Medulla oblongata (tissue), 1 donor: ENCODE results near the gene MTCL1.

Experiments
- DNase-seq: peaks from one replicate; pipeline ENCODE4 v3.0.0-alpha.2; 2015; ENCODE audit errors: extremely low spot score

Gene MTCL1

GRCh38 chr18:8688216-8688800 lies 17.0 kb upstream of the MTCL1 start:
- no peak for DNase-seq

DNA sequence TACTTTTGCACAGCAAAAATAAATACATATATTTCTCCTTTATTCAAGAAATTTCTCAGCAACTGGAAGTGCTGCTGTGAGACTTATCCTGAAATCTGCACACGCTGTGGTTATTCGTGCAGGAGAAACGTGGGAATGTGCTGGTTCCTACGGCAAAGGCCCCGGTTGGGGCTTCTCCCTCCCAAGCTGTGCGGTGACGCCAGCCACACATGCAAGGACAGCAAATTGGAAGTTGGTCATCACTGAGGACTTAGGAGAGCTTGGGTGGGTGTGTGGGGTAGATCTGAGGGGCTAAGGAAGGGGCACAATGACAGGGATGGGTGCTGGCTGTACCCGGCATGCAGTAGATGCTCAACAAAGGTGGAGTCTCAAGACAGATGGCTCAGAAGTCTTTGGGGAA lies 16.5 kb upstream of the MTCL1 start:
- no peak for DNase-seq

- DNase-seq = no peak
Measured at GRCh38 chr18:8689517-8689916, 15.8 kb upstream of the MTCL1 start.

DNA sequence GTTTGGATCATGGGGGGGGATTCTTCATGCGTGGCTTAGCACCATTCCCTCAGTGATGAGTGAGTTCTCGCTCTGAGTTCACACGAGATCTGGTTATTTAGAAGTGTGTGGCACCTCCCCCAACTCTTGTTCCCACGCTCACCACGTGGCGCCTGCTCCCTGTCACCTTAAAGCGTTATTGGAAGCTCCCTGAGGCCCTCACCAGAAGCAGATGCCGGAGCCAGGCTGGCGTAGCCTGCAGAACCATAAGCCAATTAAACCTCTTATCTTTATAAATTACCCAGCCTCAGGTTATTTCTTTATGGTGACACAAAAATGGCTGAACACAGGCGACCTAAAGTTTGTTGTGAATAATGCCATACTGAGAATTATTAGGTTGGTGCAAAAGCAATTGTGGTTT lies 10.5 kb upstream of the MTCL1 start:
- DNase-seq = no peak

- DNase-seq = peak; percentile 59
Measured at GRCh38 chr18:8695932-8696517, 9.3 kb upstream of the MTCL1 start.

DNA sequence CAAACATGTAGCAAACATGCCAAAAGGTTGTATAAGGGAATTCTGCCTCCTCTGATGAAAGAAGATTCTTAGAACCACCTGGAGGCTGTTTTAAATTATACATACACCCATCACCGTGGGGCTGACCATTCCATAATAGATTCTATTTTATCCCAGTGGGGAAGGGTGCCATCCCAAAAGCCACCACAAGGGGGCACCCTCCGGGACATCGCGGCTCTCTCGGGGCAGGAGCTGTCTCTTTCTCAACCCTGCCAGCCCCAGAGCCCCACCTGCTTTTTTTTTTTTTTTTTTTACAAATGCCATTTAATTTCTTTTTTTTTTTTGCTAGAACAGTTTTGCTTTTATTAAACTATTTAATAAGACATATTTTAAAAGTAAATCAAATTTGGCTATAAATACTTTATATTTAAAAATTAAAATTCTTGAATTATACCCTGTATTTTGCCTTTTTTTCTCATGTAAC lies 8.6 kb upstream of the MTCL1 start:
- peak; percentile 74 for DNase-seq

DNA sequence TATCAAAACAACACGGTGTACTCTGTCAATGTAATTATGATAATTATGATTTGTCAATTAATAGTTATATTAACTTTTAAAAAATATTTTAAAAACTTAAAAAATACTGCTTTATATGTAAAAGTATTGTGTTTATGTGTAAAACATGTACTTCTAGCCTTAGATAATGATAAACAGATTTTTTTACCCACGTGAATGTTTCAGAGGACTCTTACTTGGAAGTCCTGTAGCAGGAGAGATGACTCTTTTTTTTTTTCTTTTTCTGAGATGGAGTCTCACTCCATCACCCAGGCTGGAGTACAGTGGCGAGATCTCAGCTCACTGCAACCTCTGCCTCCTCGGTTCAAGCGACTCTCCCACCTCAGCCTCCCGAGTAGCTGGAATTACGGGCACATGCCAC lies 6.2 kb upstream of the MTCL1 start:
- no peak for DNase-seq

DNA sequence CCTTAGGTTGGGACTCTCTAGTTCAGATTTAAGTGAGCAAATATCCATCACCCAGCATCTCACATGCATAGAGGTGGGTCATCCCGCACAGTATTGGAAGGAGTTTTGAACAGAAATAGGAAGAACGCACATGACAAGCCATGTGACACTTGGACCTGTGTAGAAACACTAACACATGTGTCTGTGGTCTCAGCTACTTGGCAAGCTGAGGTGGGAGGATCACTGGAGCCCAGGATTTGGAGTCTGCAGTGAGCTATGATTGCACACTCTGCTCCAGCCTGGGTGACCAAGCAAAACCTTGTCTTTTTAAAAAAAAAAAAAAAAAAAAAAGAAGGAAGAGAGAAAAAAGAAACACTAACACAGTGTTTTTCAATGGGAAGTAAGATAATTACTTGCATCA lies 5.4 kb upstream of the MTCL1 start:
- no peak for DNase-seq

GRCh38 chr18:8701546-8702118 lies 3.7 kb upstream of the MTCL1 start:
- DNase-seq = no peak

DNA sequence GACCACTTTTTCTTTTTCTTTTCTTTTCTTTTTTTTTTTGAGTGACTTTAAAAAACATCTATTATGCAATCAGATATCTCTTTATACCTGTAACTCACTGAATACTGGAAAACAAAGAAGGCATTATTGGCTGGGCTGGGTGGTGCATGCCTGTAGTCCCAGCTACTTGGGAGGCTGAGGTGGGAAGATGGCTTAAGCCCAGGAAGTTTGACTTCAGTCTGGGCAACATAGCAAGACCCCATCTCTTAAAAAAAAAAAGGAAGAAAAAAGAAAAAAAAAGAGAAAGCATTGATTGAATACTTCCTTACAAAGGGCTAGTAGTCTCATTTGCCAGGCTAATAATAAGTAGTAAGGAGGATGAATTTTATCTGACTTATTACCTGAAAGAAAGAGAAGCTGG lies 2.7 kb upstream of the MTCL1 start:
- DNase-seq = no peak

DNA sequence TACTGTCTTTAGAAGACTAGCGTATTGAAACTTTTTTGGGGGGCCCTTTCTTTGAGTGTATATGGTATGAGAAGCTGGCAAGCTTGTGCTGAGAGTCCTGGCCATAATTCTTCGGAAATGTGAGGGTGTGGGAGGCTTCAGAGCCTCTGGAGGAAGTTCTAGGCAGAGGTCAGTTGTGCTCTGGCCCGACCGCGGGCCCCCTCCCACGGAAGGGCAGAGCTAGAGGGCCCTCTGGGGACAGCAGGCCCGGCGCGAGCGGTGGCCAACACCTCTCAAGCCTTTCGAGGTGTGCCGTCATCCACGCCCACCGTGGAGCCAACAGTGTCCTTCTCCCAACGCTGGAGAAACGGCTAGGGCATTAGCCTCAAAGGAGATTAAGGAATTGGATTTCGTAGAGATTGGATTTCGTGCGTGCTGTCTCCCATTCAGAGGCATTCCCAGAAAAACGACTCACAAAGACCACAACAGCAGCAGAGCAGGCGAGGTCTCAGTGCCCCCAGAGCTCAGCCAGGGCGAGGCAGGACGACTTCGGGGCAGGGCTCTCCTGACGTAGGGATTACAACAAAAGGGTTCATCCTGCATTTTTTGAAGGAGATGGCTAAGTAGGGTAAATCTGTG lies 2.2 kb upstream of the MTCL1 start:
- DNase-seq = no peak

- DNase-seq = no peak
Measured at GRCh38 chr18:8703781-8704301, 1.5 kb upstream of the MTCL1 start.

DNA sequence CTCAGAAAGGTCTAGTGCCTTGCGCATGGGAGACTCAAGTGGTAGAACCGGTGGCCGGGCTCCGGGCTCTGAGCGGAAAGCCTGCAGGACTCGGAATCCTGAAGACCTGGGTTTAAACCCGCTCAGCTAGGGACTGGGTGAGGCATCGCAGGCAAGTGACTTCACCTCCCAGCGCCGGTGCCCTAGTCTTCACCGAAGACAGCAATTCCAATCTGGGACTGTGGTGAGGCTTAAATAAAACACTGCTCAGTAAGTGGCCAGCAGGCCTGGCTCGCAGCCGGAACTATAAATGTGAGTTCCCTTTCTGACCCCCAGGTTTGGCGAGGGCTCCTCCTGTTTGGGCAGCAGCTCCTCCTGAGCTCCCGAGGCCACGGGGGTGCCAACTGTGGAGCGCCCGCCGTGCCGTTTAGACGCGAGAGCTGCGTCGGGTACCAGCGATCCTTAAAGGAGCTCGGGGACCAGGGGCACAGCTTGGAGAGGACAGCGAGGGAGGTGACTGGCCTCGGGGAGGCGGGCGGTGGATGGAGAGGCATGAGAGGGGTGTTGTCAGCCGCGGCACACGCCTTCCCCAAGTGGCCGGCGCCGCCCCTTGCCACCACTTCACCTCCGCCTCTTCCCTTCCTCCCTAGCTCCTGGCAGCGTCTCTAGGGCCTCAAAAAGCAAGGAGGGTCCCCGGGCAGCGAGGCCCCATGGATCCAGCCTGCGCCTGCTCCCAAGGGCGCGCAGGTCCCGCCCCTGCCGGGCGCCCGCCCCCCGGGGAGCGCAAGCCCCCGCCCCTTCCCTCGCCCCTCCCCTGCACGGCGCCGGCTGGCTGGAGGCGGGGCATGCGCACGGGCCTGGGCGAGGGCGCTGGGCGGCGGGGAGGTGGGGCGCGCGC lies 757 bp upstream of the MTCL1 start:
- peak; percentile 89 for DNase-seq

- DNase-seq = no peak
Measured at GRCh38 chr18:8705961-8706790, 820 bp downstream of the MTCL1 start.

- DNase-seq = peak; percentile 46
Measured at GRCh38 chr18:8706791-8707555, 1.6 kb downstream of the MTCL1 start.

- no peak for DNase-seq
Measured at GRCh38 chr18:8707556-8708300, 2.4 kb downstream of the MTCL1 start.

- no peak for DNase-seq
Measured at GRCh38 chr18:8708670-8709069, 3.3 kb downstream of the MTCL1 start.

GRCh38 chr18:8709248-8710059 lies 4.1 kb downstream of the MTCL1 start:
- no peak for DNase-seq

GRCh38 chr18:8711736-8712135 lies 6.4 kb downstream of the MTCL1 start:
- no peak for DNase-seq
